ENCODE data around the gene INS.

The INS gene

DNA sequence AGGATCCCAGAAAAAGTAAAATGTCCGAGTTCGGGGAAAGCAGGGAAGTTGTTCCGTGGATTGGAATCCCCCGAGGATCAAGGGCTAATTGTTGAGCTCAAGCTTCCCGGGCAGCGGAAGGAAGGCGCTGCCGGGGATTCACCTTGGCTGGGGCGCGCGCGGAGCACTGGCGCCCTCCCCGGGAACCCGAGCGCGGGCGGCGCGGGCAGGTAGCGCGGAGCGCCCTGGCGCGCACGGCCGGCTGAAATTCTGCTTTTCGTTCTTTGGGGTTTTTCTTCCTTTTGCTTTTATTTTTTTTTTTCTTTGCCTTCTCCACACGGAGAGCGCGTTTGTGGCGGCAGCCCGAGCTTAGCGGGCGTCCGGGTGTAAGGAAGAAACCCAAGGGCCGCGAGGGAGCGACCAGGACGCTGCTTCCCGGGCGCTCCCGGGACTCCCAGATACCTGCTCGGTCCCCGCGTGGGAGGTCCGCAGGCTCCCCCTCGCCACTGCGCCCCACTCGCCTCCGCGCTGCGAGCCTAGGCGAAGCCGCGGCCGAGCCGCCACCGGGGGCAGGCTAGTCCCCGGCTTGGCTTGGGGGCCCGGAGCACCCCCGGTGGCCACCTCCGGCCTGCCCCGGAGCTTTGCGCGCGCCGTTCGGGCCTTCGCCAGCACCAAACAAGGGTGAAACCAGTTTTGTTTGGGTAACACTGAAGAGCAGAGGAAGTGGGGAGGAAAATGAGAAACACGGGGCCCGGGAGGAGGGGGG is 17.0 kb downstream of the INS start:
- DNase-seq: no peak

DNA sequence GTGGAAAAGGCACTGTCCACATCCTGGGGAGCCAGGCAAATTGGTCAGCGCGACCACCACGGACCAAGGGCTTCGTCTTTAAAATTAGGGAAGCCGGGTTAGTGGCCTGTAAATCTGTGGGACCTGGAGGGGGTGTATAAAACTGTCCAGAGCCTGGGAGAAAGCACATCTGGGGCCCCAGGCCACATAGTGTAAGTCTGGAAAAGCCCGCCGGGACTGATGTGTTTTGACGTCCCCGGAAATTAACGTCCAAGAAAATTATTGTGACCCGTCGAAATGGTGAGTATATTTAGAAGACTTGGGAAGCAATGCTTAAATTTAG is 17.6 kb downstream of the INS start:
- DNase-seq: no peak

- DNase-seq: no peak
These were observed 18.2 kb downstream of the INS start for GRCh38 chr11:2142762-2143202.

GRCh38 chr11:2142300-2142759 is 18.7 kb downstream of the INS start:
- no peak for DNase-seq

- DNase-seq: no peak
These were observed 20.3 kb downstream of the INS start for GRCh38 chr11:2140411-2141400.

DNA sequence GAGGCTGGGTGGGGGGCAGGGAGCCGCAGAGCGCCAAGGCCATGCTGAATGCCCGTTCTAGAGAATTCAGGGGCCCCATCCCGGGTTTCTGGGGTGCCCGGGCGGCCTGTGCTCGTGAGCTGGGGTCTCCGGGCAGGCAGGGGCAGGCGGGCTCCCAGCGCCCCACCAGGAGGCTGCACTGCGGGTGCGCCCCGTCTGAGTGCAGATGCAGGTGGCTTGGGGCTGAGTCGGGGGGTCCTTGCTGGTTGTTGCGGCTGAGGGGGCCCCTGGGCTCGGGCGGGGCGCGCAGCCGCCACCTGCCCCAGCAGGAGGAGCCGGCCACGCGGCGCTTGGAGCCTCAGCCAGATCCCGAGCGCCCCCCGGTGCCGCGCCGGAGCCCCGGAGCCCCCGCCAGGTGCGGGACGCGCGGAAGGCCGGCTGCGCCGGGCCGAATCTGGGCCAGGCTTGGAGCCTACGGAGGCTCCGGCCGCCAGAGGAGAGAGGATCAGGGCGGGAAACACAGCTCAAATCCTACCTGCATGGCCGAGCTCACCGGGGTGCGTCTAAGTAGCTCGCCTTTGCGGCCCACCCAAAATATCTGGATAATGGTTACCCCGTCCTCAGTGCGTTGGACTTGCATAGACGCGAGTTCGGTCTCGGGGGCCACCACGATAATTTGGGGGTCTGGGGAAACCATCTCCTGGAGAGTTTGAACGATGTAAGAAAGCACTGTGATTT is 21.2 kb downstream of the INS start:
- no peak for DNase-seq

DNA sequence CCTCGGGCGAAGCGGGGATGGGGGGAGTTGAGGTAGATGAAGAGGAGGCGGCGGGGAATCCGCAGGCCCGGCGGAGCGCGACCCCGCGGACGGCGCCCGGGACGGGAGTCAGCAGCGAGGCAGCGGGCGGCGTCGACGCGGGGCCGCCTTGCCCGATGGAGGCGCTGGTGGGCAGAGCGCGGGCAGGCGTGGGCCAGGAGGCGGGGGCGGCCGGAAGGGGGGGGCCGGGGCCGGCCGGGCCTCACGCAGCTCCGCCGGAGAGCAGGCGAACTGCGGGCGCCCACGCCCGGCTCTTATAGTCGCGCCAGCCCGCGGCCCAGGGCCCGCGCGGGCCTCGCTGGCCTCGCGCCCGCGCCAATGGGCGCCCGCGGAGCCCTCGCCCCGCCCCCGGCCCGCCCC is 21.9 kb downstream of the INS start, which contains the start of gene IGF2:
Gene IGF2 (minus strand): TSS at position 267 of the 399 bp plus-strand sequence. CDS start 3,866 bp downstream, outside the sequence.
- DNase-seq: no peak

- no peak for DNase-seq
These were observed 22.4 kb downstream of the INS start for GRCh38 chr11:2138431-2139122.

DNA sequence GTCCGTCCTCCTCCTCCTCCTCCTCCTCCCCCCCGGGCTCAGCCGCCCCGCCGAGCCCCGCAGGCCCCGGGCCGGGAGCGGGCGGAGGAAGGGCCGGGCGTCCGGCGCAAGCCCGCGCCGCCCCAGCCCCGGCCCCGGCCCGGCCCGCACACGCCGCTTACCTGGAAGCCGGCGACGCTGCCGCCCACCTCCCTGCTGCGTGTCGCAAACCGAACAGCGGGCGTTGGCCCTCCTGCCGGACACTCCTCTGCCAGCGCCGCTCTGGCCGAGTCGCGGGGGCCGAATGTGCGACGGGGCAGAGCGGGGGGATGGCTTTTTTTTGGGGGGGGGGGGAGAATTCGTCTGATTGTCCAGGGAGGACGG is 23.0 kb downstream of the INS start:
- DNase-seq: no peak

GRCh38 chr11:2137202-2138067 is 23.6 kb downstream of the INS start:
- no peak for DNase-seq

GRCh38 chr11:2136952-2137201 is 24.1 kb downstream of the INS start:
- DNase-seq: no peak

DNA sequence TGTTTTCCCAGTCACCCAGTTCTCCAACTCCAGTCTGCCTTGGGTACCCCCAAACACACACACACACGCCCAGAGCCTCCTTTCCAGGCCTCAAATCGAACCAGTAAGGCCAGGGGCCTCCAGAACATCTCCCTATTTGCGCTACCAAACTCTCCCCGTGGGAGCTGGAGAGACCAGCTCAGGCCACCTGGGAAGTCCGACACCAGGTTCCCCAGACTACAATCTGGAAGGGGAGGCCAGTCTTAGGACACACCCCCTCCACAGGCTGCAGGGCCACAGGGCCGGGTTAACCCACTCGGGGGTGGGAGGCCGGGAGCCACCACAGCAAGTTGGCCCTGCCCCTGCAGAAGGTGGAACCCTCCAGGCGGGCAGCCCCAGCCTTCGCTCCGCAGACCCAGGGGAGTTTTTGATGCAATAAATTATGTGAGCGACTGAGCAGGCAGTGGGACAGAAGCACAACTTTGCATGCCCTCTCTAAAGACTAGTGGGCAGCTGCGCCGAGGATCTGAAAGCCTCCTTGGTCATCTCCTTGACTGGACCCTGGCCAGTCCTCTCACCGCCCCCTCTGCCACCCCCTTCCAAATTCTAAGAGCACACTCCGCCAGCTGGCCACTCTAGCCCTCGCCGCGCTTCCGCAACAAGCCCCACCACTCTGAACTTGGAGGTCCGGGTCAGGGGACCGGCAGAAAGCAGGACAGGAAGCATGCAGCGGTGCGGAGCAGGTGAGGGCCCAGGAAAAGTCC is 24.6 kb downstream of the INS start:
- DNase-seq: no peak

DNA sequence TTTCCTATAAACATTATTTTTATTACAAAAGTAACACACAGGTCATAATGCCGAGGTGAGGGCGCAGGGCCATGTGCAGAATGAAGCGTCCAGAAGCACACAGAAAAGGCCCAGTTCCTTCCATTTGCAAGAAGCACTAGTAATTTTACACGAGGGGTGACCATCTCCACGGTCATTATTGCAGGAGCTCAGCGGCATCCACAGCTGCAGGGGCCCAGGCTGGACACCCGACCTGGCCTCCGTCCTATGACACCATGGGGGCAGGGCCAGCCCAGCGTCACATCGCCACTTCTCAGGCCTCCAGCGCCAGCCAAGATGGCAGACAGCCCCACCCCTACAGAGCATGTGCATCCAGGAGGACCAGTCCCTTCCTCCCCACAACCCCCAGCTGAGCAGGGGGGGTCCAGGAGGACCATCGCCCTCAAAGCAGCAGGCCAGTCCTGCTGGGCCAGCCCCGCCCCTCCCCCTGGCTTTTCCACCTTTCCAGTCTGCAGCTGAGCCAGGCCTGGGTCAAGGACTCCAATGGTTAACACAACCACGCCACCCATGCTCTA is 25.3 kb downstream of the INS start:
- no peak for DNase-seq

DNA sequence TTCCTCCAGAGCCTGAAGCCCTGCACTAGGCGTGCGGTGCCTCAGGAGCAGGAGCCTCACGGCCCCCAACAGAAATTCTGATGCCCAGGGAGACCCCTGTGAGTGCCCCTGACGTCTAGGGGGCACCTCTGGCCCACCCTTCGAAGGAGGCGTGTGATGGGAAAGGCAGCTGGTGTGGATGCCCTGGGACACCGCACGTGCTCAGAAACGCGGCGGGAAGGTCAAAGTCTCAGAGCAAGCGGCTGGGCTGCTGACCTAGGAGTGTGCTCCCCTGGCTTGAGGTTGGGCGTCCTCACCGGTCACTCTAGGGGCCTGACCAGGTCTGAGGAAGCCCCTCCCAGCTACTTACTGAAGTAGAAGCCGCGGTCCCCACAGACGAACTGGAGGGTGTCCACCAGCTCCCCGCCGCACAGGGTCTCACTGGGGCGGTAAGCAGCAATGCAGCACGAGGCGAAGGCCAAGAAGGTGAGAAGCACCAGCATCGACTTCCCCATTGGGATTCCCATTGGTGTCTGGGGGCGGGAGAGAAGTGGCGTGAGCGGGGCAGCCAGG is 25.9 kb downstream of the INS start:
- DNase-seq: no peak

GRCh38 chr11:2134022-2135010 is 26.7 kb downstream of the INS start:
- DNase-seq: no peak

DNA sequence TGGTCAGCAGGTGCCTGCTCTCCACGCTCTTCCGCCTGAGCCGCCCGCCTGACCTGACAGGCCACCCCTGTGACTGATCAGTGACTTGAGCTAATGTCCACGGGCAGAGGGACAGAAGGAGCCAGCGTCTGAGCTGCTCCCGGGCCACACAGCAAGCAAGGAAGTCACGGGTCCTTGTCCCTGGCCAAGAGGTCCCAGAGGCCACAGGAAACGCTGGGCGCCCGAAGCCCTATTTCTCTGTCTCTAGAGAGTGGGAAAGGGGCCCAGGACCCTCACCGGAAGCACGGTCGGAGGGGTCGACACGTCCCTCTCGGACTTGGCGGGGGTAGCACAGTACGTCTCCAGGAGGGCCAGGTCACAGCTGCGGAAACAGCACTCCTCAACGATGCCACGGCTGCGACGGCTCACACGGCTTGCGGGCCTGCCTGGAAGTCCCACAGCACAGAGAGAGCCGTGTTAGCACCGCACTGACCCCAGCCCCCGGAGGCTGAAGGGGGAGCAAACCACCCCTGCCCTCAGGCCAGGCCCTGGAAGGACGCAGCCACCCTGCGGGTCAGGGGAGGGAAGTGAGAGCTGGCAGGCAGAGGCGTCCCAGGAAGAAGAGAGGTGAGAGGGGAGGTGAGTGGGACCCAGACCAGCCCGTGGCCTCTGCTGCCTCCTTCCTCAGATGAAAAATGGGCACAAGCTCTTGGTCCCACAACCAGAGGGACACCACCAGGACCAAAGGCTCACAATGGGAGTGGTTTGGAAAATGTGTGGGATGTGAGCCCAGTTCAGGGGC is 27.6 kb downstream of the INS start:
- no peak for DNase-seq

GRCh38 chr11:2132874-2133240 is 28.2 kb downstream of the INS start:
- no peak for DNase-seq

DNA sequence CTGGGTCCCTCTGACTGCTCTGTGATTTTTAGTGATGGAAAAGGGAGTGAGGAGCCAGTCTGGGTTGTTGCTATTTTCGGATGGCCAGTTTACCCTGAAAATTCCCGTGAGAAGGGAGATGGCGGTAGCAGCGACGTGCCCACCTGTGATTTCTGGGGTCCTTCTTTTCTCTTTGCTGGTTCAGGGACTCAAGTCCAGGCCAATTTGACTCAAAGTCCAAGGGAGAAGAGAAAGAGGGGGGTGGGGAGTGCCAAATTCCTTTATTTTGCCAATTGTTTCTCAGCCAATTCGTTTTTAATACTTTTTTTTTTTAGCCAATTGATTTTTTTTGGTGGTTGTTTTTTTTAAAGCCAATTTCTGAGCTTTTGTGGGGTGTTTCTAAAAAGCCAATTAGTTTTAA is 28.8 kb downstream of the INS start:
- no peak for DNase-seq
